NCI-H2196 treated with DMSO at 0.1 percent for 48 hours (cell line): ENCODE results near the gene PHOSPHO2.

Experiments used
- DNase-seq: peaks from one replicate; lab custom pipeline; 2025; ENCODE audit not compliant: unreplicated experiment; lab: John Stamatoyannopoulos, UW

The PHOSPHO2 gene

GRCh38 chr2:169694113-169694893 is at the start of gene PHOSPHO2, which contains the start of gene CFAP210:
TSS of gene PHOSPHO2 (plus strand) at chr2:169694469. CDS start at chr2:169700972, 6,503 bp downstream.
TSS of gene CFAP210 (minus strand) at chr2:169694405. CDS start at chr2:169694327, 78 bp downstream.
- DNase-seq = peak; percentile 94

- no peak for DNase-seq
These were observed 46.8 kb upstream of the PHOSPHO2 start for GRCh38 chr2:169647496-169647895.

DNA sequence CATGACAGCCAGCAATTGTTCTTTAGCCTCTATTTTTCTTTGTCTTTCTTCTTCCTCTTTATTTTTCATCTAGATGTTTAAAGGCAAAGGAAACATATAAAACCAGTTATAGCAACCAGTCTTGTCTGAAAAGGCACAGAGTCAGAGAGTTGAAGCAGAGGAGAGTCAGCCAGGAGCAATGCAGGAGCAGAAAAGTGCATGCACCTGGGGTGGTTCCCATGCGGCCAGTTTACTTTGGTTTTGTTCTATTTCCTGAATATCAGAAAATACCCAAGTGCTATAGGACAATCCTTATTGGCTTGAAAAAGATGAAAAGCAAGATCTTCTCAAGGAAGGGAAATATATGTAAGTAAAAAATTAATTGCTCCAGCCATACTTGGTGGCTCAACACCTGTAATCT is 45.0 kb upstream of the PHOSPHO2 start:
- DNase-seq = no peak

DNA sequence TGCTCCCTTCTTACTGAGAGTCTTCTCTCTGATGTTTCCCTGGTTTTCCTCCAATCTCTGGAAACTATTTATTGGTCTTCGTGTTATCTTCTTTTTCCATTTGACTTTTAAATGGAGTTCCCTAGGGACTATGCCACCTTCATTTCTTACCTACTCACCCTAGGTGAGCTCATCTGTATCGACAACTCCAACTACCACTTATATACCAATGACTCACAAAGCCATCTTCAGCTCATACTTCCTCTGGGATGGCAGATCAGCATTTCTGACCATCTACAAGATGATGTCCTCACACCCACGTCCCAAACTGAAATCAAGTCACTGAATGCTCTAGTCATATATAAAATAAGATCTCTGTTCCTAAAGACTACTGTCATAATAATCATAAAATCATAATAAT is 40.6 kb upstream of the PHOSPHO2 start:
- no peak for DNase-seq

DNA sequence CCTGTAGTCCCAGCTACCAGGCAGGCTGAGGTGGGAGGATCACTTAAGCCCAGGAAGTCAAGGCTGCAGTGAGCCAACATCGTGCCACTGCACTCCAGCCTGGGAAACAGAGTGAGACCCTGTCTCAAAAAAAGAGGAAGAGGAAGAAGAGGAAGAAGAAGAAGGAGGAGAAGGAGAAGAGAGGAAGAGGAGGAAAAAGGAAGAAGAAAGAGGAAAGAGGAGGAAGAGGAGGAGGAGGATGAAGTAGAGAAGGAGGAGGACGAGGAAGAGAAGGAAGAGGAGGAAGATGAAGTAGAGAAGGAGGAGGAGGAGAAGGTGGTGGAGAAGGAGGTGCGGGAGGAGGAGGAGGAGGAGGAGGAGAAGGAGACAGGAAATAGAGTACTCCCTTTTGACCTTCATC is 38.1 kb upstream of the PHOSPHO2 start:
- DNase-seq = no peak

GRCh38 chr2:169658877-169659276 is 35.4 kb upstream of the PHOSPHO2 start:
- DNase-seq = no peak

DNA sequence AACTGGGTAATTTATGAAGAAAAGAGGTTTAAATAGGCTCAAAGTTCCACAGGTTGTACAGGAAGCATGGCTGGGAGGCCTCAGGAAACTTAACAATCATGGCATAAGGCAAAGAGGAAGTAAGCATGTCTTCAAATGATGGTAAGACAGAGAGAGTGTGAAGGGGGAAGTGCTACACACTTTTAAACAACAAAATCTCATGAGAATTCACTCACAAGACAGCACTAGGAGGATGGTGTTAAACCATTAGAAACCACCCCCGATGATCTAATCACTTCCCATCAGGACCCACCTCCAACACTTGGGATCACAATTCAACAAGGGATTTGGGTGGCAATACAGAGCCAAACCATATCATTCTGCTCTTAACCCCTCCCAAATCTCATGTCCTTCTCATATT is 34.9 kb upstream of the PHOSPHO2 start:
- no peak for DNase-seq

DNA sequence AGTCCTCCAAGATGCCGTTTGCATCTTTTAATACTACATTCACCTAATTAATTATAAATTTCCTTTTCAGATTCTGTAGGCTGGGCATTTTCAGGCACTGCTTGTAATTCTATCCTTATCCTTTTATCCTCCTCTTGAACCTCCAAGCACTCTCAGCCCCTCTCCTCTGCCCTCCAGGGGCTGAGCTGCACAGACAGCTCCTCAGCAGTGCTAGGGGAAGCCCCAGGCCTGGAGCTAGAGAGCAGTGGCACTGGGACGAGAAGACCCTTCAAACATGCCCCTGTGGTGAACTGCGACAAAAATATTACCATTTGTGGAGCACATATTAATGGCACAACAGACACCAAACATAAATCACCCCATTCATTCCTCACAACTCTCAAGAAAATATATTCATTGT is 33.0 kb upstream of the PHOSPHO2 start:
- DNase-seq = no peak

DNA sequence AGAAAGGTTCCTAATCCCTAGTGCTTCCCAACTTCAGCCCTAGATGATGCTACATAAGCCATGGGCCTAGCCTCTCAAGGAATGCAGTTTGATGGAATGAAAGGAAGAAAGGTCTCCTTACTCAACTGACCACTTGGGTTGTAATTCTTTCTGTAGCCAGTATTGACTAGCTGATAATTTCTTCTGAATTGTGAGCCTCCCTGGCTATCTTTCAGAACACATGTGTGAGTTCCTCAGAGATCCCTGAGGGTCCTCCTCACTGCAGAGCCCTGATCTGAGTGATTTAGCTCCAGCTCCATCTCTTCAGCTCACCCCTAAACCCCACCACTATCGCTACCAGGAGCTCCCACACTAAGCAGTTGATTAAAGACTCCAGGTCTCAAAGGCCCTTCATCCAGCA is 31.5 kb upstream of the PHOSPHO2 start:
- DNase-seq = no peak

- no peak for DNase-seq
These were observed 31.0 kb upstream of the PHOSPHO2 start for GRCh38 chr2:169663247-169663646.

DNA sequence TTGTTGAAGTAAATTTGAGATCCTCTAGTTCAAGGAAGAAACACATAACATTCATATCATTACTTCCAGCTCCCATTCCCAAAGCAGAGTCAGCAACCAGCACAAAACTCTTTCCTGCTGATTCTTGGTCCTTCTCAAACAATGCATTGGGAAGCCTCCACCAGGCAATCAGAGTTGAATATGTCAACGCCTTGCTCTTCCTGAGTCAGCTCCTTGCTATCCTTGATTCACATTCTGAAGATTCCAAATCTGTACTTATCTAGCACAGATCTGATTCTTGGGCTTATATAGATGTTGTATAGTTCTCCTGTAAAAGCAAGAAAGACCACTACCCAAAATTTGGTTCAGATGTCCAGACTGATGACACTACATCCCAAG is 29.7 kb upstream of the PHOSPHO2 start:
- no peak for DNase-seq

- no peak for DNase-seq
These were observed 29.0 kb upstream of the PHOSPHO2 start for GRCh38 chr2:169664978-169665930.

DNA sequence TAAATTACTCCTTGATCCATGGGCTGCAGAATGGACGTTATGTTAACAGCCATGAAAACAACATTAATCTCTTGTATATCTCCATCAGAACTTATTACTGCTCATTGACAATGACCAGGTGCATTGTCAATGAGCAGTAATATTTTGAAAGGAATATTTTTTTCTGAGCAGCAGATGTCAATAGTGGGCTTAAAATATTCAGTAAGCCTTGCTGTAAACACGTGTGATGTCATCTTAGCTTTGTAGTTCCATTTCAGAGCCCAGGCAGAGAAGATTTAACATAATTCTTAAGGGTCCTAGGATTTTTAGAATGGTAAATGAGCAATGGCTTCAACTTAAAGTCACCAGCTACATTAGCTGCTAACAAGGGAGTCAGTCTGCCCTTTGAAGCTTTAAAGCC is 26.7 kb upstream of the PHOSPHO2 start:
- DNase-seq = no peak

DNA sequence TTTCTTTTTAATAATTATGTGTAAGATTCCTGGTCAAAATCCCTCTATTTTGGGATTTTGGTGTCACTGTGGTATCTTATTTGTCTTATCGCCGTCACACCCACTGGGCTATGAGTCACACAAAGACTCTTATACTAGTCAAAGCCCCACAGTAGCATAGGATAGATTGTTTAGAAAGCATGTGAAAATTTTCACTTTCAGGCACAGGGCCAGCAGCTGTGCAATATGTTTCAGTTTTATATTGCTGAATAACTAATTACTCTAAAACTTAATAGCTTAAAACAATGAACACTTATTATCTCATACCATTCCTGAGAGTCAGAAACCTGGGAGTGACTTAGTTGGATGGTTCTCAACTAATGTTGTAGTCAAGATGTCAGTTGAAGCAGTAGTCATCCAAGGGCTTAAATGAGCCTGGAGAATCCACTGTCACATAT is 24.0 kb upstream of the PHOSPHO2 start:
- DNase-seq = no peak

DNA sequence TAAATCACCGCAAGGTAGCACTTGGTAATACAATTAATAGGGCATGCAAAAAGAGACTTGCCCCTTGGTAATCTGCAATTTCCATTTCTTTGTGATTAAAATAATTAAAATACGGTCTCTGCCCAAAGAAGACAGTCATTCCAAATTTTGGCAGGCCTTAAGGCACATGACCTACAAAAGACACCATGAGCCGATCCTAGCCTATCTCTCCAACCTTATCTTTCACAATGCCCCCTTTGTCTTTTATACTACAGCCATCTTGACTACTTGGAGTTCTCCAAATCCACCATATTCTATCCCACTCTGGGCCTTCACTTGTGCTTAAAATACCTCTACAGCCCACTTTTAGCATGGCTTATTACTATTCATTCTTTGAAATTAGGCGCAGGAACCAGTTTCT is 23.3 kb upstream of the PHOSPHO2 start:
- no peak for DNase-seq

GRCh38 chr2:169672406-169672805 is 21.9 kb upstream of the PHOSPHO2 start:
- no peak for DNase-seq

GRCh38 chr2:169673106-169673505 is 21.2 kb upstream of the PHOSPHO2 start:
- DNase-seq = no peak

- no peak for DNase-seq
These were observed 20.3 kb upstream of the PHOSPHO2 start for GRCh38 chr2:169673921-169674320.

DNA sequence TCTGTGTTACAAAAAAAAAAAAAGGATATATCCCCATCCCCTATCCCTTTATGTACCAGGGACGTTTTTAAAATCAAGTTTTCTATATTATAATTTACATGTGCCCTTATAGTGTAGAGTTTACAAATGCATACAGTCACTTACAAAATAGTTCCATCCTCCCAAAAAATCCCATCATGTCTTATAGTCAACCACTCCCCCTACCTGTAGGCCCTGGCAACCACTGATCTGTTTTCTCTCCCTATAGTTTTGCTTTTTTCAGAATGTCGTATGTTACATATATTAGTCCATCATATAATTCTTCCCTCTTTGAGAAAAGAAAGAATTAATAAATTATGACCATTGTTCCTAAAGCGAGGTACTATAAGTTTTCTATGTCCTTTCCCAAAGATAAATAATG is 17.9 kb upstream of the PHOSPHO2 start:
- no peak for DNase-seq

- no peak for DNase-seq
These were observed 17.4 kb upstream of the PHOSPHO2 start for GRCh38 chr2:169676850-169677249.

DNA sequence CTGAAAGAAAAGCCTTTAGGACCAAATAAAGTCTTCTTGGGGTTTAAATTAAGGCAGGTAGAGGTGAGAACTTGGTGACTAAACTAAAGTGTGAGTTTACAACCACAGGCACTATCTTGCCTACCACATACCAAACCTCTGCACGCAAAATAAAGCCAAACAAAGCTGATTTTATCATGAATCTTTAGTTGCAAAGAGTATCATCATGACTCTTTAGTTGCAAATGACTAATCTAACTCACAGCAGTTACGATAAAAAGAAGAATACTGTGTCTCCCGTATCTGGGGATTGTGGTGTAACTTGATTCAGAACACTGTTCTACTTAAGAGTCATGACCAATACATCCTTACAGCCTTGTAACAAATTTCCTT is 11.2 kb upstream of the PHOSPHO2 start:
- no peak for DNase-seq
